Stimulated activated CD4-positive, alpha-beta T cell treated with anti-CD3 and anti-CD28 coated beads, TNF-alpha, amount 100 ng/mL, for 4 hours (primary cell): ENCODE measurements around the gene JMJD1C.
"Not testable (repeated sequence)": the region's sequence is repeated elsewhere in the genome, so short reads cannot be mapped to it uniquely, and the experiment has no call there.

Experiments
- DNase-seq, 3 experiments: peaks; one replicate each; pipeline ENCODE4 v3.0.0-alpha.2; 2020; ENCODE audit warnings: low read depth in 3 of 3

JMJD1C gene

GRCh38 chr10:63173468-63174232, 292.1 kb downstream of the JMJD1C start:
- DNase-seq: no peak

DNA sequence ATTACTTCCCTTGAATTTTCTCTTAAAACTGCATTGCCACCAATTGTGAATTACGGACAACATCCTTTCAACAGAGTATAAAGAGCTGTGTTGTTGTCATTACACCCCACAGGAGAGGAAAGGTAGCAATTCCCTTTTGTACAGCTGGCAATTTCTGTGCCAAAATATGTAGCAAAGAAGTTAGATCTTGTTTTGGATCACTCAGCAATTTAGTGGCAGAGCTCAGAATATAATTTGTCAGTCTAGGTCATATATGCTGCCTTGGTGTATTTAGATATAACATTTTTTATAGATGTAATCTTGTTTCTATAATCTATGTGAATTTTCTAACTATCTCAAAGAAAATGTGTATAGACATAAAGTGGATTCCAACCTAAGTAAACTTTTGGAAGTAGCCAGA, 293.9 kb downstream of the JMJD1C start:
- no peak for DNase-seq

GRCh38 chr10:63171255-63171855, 294.4 kb downstream of the JMJD1C start:
- no peak for DNase-seq

GRCh38 chr10:63169624-63170023, 296.2 kb downstream of the JMJD1C start:
- DNase-seq: no peak

- DNase-seq: no peak
These were observed 296.8 kb downstream of the JMJD1C start for GRCh38 chr10:63168821-63169462.

DNA sequence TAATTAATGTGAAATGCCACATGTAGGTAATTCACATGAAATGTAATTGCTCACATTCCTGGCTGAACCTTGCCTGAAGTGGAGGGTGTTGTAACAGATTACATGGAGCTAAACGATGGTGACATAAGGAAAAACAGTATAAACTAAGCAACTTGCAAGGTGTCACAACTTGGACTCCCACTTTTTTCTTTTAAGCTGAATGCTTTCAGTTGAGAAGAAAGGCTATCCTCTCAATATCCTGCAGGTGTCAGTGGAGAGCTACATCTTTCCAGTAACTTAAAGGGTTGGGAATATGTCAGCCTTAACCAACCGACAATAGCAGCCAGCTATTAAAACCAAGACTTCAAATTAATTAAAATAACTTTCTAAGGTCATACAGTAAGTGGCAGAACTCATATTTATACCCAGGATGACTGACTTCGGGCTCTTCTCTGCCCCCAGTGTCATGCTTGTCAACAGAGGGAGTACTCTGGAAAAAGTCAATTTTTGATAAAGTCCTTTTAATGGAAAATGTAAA, 299.0 kb downstream of the JMJD1C start:
- no peak for DNase-seq

DNA sequence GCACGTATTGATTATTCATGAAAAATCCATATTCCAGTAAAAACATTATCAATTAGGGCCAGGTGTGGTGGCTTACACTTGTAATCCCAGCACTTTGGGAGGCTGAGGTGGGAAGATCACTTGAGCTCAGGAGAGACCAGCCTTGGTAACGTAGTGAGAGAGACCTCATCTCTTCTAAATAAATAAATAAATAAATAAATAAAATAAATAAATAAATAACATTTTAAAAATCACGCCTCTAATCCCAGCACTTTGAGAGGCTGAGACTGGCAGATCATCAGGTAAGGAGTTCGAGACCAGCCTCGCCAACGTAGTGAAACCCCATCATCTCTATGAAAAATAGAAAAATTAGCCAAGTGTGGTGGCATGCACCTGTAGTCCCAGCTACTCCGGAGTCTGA, 300.5 kb downstream of the JMJD1C start:
- no peak for DNase-seq

DNA sequence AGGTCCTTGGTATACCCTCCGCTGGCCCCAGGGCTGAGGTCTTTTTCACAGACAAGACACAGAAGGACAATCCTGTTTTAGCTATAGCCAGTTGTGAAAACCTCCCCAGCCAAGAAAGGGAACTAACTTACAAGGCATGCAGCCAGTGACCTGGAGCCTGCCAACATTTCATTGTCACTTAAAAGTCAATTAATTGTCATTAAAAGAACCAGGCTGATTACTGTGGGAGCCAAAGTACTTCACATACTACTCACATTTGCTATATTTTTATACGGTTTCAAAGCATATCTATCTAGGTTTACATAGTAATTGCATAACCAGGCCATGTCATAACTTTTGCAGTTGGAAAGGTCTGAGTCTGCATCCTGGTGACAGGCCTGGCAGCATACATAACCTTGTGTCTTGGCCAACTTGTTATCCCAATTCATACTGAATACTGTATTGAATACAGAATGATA, 301.6 kb downstream of the JMJD1C start:
- DNase-seq: no peak

- DNase-seq: no peak
These were observed 304.2 kb downstream of the JMJD1C start for GRCh38 chr10:63161592-63161991.

GRCh38 chr10:63157845-63158624, 307.7 kb downstream of the JMJD1C start:
- peak in 1 of 3 experiments; percentile 17 for DNase-seq

DNA sequence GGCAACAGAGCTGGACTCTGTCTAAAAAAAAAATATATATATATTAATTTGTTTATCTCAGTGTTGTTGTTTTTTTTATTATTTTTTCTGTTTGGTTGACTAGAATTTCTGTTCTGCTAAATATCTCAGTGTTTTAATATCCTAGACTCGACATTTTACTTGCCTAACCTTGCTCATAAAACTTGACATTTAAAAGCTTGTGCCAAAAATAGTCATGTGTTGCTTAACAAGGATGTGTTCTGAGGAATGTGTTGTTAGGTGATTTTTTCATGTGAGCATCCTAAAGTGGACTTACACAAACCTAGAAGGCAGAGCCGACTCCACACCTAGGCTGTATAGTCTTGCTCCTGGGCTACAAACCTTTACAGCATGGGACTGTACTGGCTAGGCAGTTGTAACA, 309.5 kb downstream of the JMJD1C start:
- DNase-seq: no peak

DNA sequence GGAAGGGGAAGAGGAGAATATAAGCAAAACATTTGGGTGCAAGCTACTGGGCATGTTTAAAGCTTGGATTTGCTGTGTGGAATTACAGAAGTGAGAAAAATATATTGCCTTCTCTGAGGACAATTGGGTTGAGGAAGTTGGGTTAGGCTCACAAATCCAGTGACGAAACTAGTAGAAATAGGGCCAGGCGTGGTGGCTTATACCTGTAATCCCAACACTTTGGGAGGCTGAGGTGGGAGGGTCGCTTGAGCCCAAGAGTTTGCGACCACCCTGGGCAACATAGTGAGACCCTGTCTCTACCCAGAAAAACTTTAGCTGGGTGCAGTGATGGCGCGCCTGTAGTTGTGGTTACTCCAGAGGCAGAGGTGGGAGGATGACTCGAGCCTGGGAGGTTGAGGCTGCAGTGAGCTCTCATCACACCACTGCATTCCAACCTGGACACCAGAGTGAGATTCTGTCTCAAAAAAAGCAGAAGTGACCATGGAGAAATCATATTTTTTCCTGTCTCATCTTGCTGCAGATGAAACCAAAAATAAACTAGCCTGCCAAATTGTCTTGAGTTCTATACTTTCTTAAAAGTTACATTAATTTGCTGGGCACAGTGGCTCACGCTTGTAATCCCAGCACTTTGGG, 310.3 kb downstream of the JMJD1C start:
- no peak for DNase-seq

- DNase-seq: no peak
These were observed 311.0 kb downstream of the JMJD1C start for GRCh38 chr10:63154546-63155387.

DNA sequence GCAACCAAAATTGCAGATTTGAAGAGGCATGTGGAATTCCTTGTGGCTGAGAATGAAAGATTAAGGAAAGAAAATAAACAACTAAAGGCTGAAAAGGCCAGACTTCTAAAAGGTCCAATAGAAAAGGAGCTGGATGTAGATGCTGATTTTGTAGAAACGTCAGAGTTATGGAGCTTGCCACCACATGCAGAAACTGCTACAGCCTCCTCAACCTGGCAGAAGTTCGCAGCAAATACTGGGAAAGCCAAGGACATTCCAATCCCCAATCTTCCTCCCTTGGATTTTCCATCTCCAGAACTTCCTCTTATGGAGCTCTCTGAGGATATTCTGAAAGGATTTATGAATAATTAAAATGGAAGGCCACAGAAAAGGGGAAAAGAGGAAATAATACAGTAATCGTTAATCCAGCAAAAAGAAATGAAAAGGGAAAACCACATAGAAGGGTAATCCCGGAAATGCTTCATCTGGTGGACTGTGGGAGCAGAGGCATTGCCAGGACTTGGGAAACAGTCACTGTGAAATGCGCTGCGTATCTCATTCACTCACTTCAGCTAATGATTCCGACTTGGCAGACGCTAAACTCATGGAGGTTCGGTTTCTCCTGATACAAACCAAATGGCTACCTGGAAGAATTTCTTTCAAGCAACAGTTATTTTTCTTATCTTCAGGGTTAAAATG, 311.8 kb downstream of the JMJD1C start:
- not testable (repeated sequence) for DNase-seq

GRCh38 chr10:63150745-63151144, 315.0 kb downstream of the JMJD1C start:
- DNase-seq: no peak

DNA sequence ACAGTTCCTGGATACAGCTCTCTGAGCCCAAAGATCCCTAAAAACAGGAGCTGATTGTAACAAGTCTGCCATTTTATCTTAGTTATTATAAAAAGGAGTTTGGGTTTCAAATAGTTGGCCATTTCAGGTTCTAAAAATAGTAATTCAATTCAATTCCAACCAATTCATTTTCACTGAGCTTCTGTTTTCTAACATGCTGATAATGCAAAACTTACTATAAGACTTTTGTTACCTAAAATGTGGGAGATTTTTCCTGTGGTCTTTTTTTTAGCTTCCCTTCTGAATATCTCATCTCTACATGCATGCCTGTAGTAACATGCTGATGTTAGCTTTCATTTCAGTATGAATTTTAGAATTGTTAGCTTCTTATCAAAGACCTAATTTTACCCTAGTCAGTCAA, 319.3 kb downstream of the JMJD1C start:
- no peak for DNase-seq

DNA sequence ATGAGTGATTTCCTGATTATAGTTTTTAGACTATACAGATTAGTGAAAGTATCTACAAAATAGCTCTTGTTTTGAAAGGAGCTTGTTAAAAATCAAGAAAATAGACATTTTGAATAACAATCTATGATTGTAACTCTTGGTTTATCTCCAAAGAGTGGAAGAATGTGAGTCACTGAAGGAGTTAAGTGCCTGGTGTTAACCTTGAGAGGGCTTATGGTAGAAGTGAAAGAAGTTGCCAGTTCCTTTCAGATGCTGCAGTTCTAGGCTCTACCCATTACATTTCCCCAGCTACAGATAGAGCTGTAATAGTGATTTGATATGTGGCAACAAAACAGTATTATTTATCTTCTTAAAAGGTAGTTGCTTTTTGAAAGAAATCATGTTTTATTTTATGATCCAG, 320.0 kb downstream of the JMJD1C start:
- DNase-seq: no peak

GRCh38 chr10:63143987-63144386, 321.8 kb downstream of the JMJD1C start:
- DNase-seq: no peak

GRCh38 chr10:63142136-63142535, 323.6 kb downstream of the JMJD1C start:
- DNase-seq: no peak

GRCh38 chr10:63140077-63140476, 325.7 kb downstream of the JMJD1C start:
- no peak for DNase-seq
